ENCODE measurements around the gene NR0B2.

The NR0B2 gene

GRCh38 chr1:26932531-26932930 is 18.8 kb upstream of the NR0B2 start:
- 91% methylated on average over 1 of the region's 3 CpGs for WGBS

GRCh38 chr1:26923711-26924110 is 9.9 kb upstream of the NR0B2 start:
- peaks cover 11% of the 10 kb centered on the region; the same call in 1 of the 2 replicates for H3K4me1 ChIP-seq (ENCODE audit: insufficient read depth, low read length)
- H3K36me3 ChIP-seq (ENCODE audit: insufficient read depth, low read length): peaks cover 57% of the 10 kb centered on the region
- H3K9ac ChIP-seq (ENCODE audit: low read depth, low read length): no peak overlapping the region
- WGBS: 98% methylated on average over 3 of the region's 3 CpGs
- no peaks in the 10 kb centered on the region for H3K27me3 ChIP-seq (ENCODE audit: insufficient read depth, low read length)
- H3K27ac ChIP-seq (ENCODE audit: low read depth, low read length): no peak overlapping the region
- no peaks in the 10 kb centered on the region for H3K9me3 ChIP-seq (ENCODE audit: insufficient read depth, low read depth, low read length)
- H3K4me3 ChIP-seq (ENCODE audit: low read length): no peak overlapping the region

More at GRCh38 chr1:26932531-26932930, 18.8 kb upstream of the NR0B2 start:
- no peaks in the 10 kb centered on the region for H3K27me3 ChIP-seq (ENCODE audit: insufficient read depth, low read length)
- no peaks in the 10 kb centered on the region for H3K9me3 ChIP-seq (ENCODE audit: insufficient read depth, low read depth, low read length)
- no peak overlapping the region for H3K27ac ChIP-seq (ENCODE audit: low read depth, low read length)
- no peak overlapping the region for H3K9ac ChIP-seq (ENCODE audit: low read depth, low read length)
- no peaks in the 10 kb centered on the region for H3K4me1 ChIP-seq (ENCODE audit: insufficient read depth, low read length)
- no peak overlapping the region for H3K4me3 ChIP-seq (ENCODE audit: low read length)
- peaks cover 68% of the 10 kb centered on the region for H3K36me3 ChIP-seq (ENCODE audit: insufficient read depth, low read length)

GRCh38 chr1:26922901-26923300 is 9.1 kb upstream of the NR0B2 start:
- Histone ChIP-seq H3K27me3 (ENCODE audit: insufficient read depth, low read length) (no peaks in the 10 kb centered on the region), H3K9ac (ENCODE audit: low read depth, low read length) (peak overlapping the region; percentile 93), H3K9me3 (ENCODE audit: insufficient read depth, low read depth, low read length) (no peaks in the 10 kb centered on the region), H3K4me3 (ENCODE audit: low read length) (peak overlapping the region; percentile 86), H3K36me3 (ENCODE audit: insufficient read depth, low read length) (peaks cover 49% of the 10 kb centered on the region), H3K27ac (ENCODE audit: low read depth, low read length) (no peak overlapping the region), H3K4me1 (ENCODE audit: insufficient read depth, low read length) (peaks cover 11% of the 10 kb centered on the region; the same call in 1 of the 2 replicates)
- WGBS: 92% methylated on average over 3 of the region's 3 CpGs

- peak overlapping the region; percentile 79; the same call in 1 of the 2 replicates for H3K27ac ChIP-seq (ENCODE audit: low read depth, low read length)
- 51% methylated on average over 6 of the region's 6 CpGs for WGBS
These were observed 8.6 kb upstream of the NR0B2 start for GRCh38 chr1:26922431-26922729.

GRCh38 chr1:26921540-26922430 is 8.0 kb upstream of the NR0B2 start, which contains the start of gene NUDC:
Gene NUDC, plus strand, starts transcription at chr1:26921743. Its CDS starts 106 bp downstream, at chr1:26921849.
- H3K4me1 ChIP-seq (ENCODE audit: insufficient read depth, low read length): peaks cover 11% of the 10 kb centered on the region; the same call in 1 of the 2 replicates
- H3K36me3 ChIP-seq (ENCODE audit: insufficient read depth, low read length): peaks cover 38% of the 10 kb centered on the region
- H3K27me3 ChIP-seq (ENCODE audit: insufficient read depth, low read length): no peaks in the 10 kb centered on the region
- H3K27ac ChIP-seq (ENCODE audit: low read depth, low read length): peak within 1 kb of the TSS; percentile 79
- 1% methylated on average over 83 of the region's 83 CpGs for WGBS
- no peaks in the 10 kb centered on the region for H3K9me3 ChIP-seq (ENCODE audit: insufficient read depth, low read depth, low read length)
- H3K4me3 ChIP-seq (ENCODE audit: low read length): peak within 1 kb of the TSS; percentile 86
- peak within 1 kb of the TSS; percentile 93 for H3K9ac ChIP-seq (ENCODE audit: low read depth, low read length)

More at GRCh38 chr1:26922431-26922729, 8.6 kb upstream of the NR0B2 start:
- peaks cover 44% of the 10 kb centered on the region for H3K36me3 ChIP-seq (ENCODE audit: insufficient read depth, low read length)
- H3K4me1 ChIP-seq (ENCODE audit: insufficient read depth, low read length): peaks cover 11% of the 10 kb centered on the region; the same call in 1 of the 2 replicates
- H3K9ac ChIP-seq (ENCODE audit: low read depth, low read length): peak overlapping the region; percentile 93
- no peaks in the 10 kb centered on the region for H3K27me3 ChIP-seq (ENCODE audit: insufficient read depth, low read length)
- peak overlapping the region; percentile 86 for H3K4me3 ChIP-seq (ENCODE audit: low read length)
- H3K9me3 ChIP-seq (ENCODE audit: insufficient read depth, low read depth, low read length): no peaks in the 10 kb centered on the region

DNA sequence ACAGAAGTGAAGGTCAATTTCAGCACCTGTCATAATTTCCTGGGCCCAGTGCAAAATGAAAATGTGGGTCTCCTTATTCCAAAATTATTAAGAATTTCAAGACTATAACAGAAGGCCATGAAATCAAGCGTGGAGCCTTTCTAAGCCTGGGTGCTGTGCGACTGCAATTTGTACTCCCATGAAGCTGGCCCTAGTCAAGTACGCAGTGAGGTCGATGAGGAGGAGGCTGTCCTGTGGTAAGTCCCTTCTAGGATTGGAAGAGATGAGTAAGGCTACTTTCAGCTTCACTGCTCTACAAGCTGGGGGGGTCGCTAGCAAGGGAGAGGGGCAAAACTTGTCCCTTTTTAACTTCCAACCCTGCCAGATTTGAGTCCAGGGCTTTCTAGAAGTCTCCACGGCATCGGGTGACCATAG is 7.4 kb upstream of the NR0B2 start:
- Histone ChIP-seq H3K4me1 (ENCODE audit: insufficient read depth, low read length) (peaks cover 11% of the 10 kb centered on the region; the same call in 1 of the 2 replicates), H3K27ac (ENCODE audit: low read depth, low read length) (no peak overlapping the region), H3K9me3 (ENCODE audit: insufficient read depth, low read depth, low read length) (no peaks in the 10 kb centered on the region), H3K27me3 (ENCODE audit: insufficient read depth, low read length) (peaks cover 5% of the 10 kb centered on the region; the same call in 1 of the 2 replicates), H3K36me3 (ENCODE audit: insufficient read depth, low read length) (peaks cover 32% of the 10 kb centered on the region), H3K9ac (ENCODE audit: low read depth, low read length) (peak overlapping the region; percentile 57), H3K4me3 (ENCODE audit: low read length) (peak overlapping the region; percentile 86)
- 35% methylated on average over 7 of the region's 7 CpGs for WGBS

DNA sequence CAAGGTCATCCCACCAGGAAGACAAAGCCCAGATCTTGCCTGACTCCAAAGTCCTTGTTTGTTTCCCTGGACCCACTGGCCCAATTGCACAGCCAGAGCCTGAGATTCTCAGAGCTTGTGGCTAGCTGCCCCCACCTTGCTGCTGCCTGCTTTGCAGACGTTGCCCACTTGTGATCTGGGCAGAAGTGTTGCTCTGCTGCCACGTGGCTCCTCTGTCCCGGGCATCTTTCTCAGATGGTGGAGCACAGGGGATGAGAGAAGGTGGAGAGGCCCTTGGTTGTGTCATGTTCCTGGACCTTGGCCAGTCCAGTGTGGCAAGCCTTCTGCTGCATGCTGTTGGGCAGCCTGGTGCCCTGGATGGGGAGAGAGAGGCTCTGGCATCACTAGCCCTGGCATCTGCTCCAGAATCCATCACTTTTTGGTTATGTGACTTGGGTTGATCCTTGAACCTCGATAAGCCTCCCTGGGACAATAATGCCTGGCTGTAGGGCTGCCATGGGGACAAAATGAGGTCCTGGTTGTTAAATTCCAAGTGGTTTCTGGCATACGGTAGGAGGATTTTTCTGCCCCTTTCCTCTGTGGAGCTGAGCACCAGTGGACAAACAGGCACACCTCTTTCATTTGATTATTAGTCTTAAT is 1.5 kb upstream of the NR0B2 start:
- no peak overlapping the region for H3K9ac ChIP-seq (ENCODE audit: low read depth, low read length)
- no peaks in the 10 kb centered on the region for H3K9me3 ChIP-seq (ENCODE audit: insufficient read depth, low read depth, low read length)
- no peak overlapping the region for H3K27ac ChIP-seq (ENCODE audit: low read depth, low read length)
- peaks cover 8% of the 10 kb centered on the region; the same call in 1 of the 2 replicates for H3K27me3 ChIP-seq (ENCODE audit: insufficient read depth, low read length)
- WGBS: 80% methylated on average over 5 of the region's 5 CpGs
- H3K4me1 ChIP-seq (ENCODE audit: insufficient read depth, low read length): no peaks in the 10 kb centered on the region
- no peak overlapping the region for H3K4me3 ChIP-seq (ENCODE audit: low read length)
- H3K36me3 ChIP-seq (ENCODE audit: insufficient read depth, low read length): no peaks in the 10 kb centered on the region

DNA sequence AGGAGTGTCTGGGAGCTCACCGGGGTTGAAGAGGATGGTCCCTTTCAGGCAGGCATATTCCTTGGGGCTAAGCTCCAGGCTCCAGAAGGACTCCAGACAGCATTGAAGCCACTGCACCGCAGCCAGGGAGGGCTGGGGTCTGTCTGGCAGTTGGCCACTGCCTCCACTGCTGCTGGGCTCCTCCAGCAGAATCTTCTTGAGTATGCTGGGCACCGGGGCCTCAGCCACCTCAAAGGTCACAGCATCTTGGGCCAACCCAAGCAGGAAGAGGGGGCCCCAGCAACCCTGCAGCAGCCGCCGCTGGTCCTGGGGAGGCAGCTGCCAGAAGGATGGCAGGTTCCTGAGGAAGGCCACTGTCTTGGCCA is 404 bp downstream of the NR0B2 start:
- H3K9ac ChIP-seq (ENCODE audit: low read depth, low read length): no peak overlapping the region
- 91% methylated on average over 5 of the region's 5 CpGs for WGBS
- no peak overlapping the region for H3K27ac ChIP-seq (ENCODE audit: low read depth, low read length)
- H3K4me3 ChIP-seq (ENCODE audit: low read length): no peak overlapping the region
- H3K27me3 ChIP-seq (ENCODE audit: insufficient read depth, low read length): peaks cover 8% of the 10 kb centered on the region; the same call in 1 of the 2 replicates
- no peaks in the 10 kb centered on the region for H3K9me3 ChIP-seq (ENCODE audit: insufficient read depth, low read depth, low read length)
- H3K4me1 ChIP-seq (ENCODE audit: insufficient read depth, low read length): no peaks in the 10 kb centered on the region
- no peaks in the 10 kb centered on the region for H3K36me3 ChIP-seq (ENCODE audit: insufficient read depth, low read length)

DNA sequence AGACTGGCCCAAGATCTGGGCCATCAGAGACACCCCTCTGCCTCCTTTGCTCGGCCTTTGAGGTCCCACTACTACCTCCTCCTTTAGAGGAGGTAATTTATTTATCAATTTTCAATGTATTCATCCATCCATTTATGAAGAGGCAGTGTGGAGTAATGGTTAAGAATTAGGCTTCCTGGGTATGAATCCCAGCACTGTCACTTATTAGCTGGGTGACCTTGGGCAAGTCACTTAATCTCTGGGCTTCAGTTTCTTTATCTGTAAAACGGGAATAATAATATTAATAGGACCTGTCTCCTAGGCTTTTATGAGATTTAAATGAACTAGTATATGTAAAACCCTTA is 1.7 kb downstream of the NR0B2 start:
- peaks cover 8% of the 10 kb centered on the region; the same call in 1 of the 2 replicates for H3K27me3 ChIP-seq (ENCODE audit: insufficient read depth, low read length)
- no peaks in the 10 kb centered on the region for H3K4me1 ChIP-seq (ENCODE audit: insufficient read depth, low read length)
- H3K9me3 ChIP-seq (ENCODE audit: insufficient read depth, low read depth, low read length): no peaks in the 10 kb centered on the region
- no peak overlapping the region for H3K9ac ChIP-seq (ENCODE audit: low read depth, low read length)
- H3K4me3 ChIP-seq (ENCODE audit: low read length): no peak overlapping the region
- no peak overlapping the region for H3K27ac ChIP-seq (ENCODE audit: low read depth, low read length)
- H3K36me3 ChIP-seq (ENCODE audit: insufficient read depth, low read length): no peaks in the 10 kb centered on the region
- 88% methylated on average over 1 of the region's 2 CpGs for WGBS

- H3K4me1 ChIP-seq (ENCODE audit: insufficient read depth, low read length): no peaks in the 10 kb centered on the region
- H3K4me3 ChIP-seq (ENCODE audit: low read length): no peak overlapping the region
- no peak overlapping the region for H3K9ac ChIP-seq (ENCODE audit: low read depth, low read length)
- H3K27me3 ChIP-seq (ENCODE audit: insufficient read depth, low read length): peaks cover 7% of the 10 kb centered on the region; the same call in 1 of the 2 replicates
- no peaks in the 10 kb centered on the region for H3K9me3 ChIP-seq (ENCODE audit: insufficient read depth, low read depth, low read length)
- WGBS: 92% methylated on average over 8 of the region's 8 CpGs
- H3K36me3 ChIP-seq (ENCODE audit: insufficient read depth, low read length): no peaks in the 10 kb centered on the region
- H3K27ac ChIP-seq (ENCODE audit: low read depth, low read length): no peak overlapping the region
These were observed 2.2 kb downstream of the NR0B2 start for GRCh38 chr1:26911399-26912146.
